RWPE2 (cell line): Measurements from ENCODE around the gene BDP1.
"Not testable (repeated sequence)": the region's sequence is repeated elsewhere in the genome, so short reads cannot be mapped to it uniquely, and the experiment has no call there.

Experiments
- ATAC-seq: fragments of 200-7000 bp; cut with Tn5 transposase; 3 replicates; pipeline ENCODE4 v1.9.1; 2021; ENCODE audit warnings: low read depth
- DNase-seq: peaks from one replicate; pipeline ENCODE4 v3.0.0-alpha.2; 2020; ENCODE audit warnings: low spot score
- H3K27ac ChIP-seq: fragments of 450-650 bp; 2 replicates; pipeline ENCODE4 v1.5.1; 2017; ENCODE audit warnings: mild to moderate bottlenecking; ENCODE audit not compliant: poor library complexity, severe bottlenecking
- H3K27me3 ChIP-seq: fragments of 250-450 bp; sonication (Bioruptor Pico); 2 replicates; pipeline ENCODE4 v1.5.1; 2021; ENCODE audit warnings: mild to moderate bottlenecking, moderate library complexity; ENCODE audit not compliant: insufficient read depth, poor library complexity, severe bottlenecking
- H3K36me3 ChIP-seq: fragments of 250-450 bp; sonication (Bioruptor Pico); 2 replicates; pipeline ENCODE4 v1.5.1; 2020; ENCODE audit warnings: low read depth, mild to moderate bottlenecking, moderate library complexity
- H3K4me1 ChIP-seq: fragments of 250-450 bp; sonication (Bioruptor Pico); 2 replicates; pipeline ENCODE4 v1.5.1; 2021; ENCODE audit warnings: mild to moderate bottlenecking, moderate library complexity; ENCODE audit not compliant: insufficient read depth, poor library complexity, severe bottlenecking
- H3K4me3 ChIP-seq: fragments of 250-450 bp; sonication (Bioruptor Pico); 2 replicates; pipeline ENCODE4 v1.5.1; 2021; ENCODE audit warnings: mild to moderate bottlenecking, moderate library complexity; ENCODE audit not compliant: severe bottlenecking
- H3K9me3 ChIP-seq: fragments of 250-450 bp; sonication (Bioruptor Pico); 2 replicates; pipeline ENCODE4 v1.5.1; 2021; ENCODE audit warnings: mild to moderate bottlenecking, moderate library complexity; ENCODE audit not compliant: severe bottlenecking
- TF ChIP-seq, protein P1 (sequence below): fragments of 450-650 bp; IDR thresholded peaks from one replicate; pipeline ENCODE4 v1.5.1; 2017; ENCODE audit warnings: mild to moderate bottlenecking, moderate library complexity; ENCODE audit not compliant: poor library complexity, severe bottlenecking

The BDP1 gene

GRCh38 chr5:71528206-71528605, 72.8 kb downstream of the BDP1 start:
- H3K4me1 ChIP-seq = no peaks in the 10 kb centered on the region
- TF ChIP-seq, protein P1, sequence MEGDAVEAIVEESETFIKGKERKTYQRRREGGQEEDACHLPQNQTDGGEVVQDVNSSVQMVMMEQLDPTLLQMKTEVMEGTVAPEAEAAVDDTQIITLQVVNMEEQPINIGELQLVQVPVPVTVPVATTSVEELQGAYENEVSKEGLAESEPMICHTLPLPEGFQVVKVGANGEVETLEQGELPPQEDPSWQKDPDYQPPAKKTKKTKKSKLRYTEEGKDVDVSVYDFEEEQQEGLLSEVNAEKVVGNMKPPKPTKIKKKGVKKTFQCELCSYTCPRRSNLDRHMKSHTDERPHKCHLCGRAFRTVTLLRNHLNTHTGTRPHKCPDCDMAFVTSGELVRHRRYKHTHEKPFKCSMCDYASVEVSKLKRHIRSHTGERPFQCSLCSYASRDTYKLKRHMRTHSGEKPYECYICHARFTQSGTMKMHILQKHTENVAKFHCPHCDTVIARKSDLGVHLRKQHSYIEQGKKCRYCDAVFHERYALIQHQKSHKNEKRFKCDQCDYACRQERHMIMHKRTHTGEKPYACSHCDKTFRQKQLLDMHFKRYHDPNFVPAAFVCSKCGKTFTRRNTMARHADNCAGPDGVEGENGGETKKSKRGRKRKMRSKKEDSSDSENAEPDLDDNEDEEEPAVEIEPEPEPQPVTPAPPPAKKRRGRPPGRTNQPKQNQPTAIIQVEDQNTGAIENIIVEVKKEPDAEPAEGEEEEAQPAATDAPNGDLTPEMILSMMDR = no peak
- no peak overlapping the region for H3K27ac ChIP-seq
- no peak overlapping the region for H3K4me3 ChIP-seq
- peaks cover 62% of the 10 kb centered on the region for H3K36me3 ChIP-seq
- ATAC-seq (no peak), DNase-seq (no peak)
- H3K27me3 ChIP-seq = no peaks in the 10 kb centered on the region
- no peaks in the 10 kb centered on the region for H3K9me3 ChIP-seq

- peaks cover 63% of the 10 kb centered on the region for H3K36me3 ChIP-seq
- no peak for ATAC-seq
- H3K9me3 ChIP-seq = no peaks in the 10 kb centered on the region
- no peaks in the 10 kb centered on the region for H3K27me3 ChIP-seq
- no peaks in the 10 kb centered on the region for H3K4me1 ChIP-seq
- H3K27ac ChIP-seq = no peak overlapping the region
- H3K4me3 ChIP-seq = no peak overlapping the region
- TF ChIP-seq, protein P1 = no peak
- DNase-seq = no peak
Measured at GRCh38 chr5:71529682-71530081, 74.2 kb downstream of the BDP1 start.

GRCh38 chr5:71533142-71533541, 77.7 kb downstream of the BDP1 start:
- no peaks in the 10 kb centered on the region for H3K27me3 ChIP-seq
- TF ChIP-seq, protein P1 = no peak
- no peak for ATAC-seq
- H3K4me3 ChIP-seq = no peak overlapping the region
- DNase-seq = no peak
- no peak overlapping the region for H3K27ac ChIP-seq
- no peaks in the 10 kb centered on the region for H3K9me3 ChIP-seq
- peaks cover 77% of the 10 kb centered on the region for H3K36me3 ChIP-seq
- H3K4me1 ChIP-seq = no peaks in the 10 kb centered on the region

- no peak for ATAC-seq
- Histone ChIP-seq H3K36me3 (peaks cover 77% of the 10 kb centered on the region), H3K27me3 (no peaks in the 10 kb centered on the region)
Measured at GRCh38 chr5:71533615-71534014, 78.2 kb downstream of the BDP1 start.

GRCh38 chr5:71537687-71538086, 82.2 kb downstream of the BDP1 start:
- Histone ChIP-seq H3K9me3 (no peaks in the 10 kb centered on the region), H3K27me3 (no peaks in the 10 kb centered on the region), H3K4me1 (no peaks in the 10 kb centered on the region), H3K27ac (no peak overlapping the region), H3K36me3 (peaks cover 90% of the 10 kb centered on the region), H3K4me3 (no peak overlapping the region)
- DNase-seq (no peak), ATAC-seq (no peak)
- TF ChIP-seq, protein P1 = no peak

More at GRCh38 chr5:71533615-71534014, 78.2 kb downstream of the BDP1 start:
- Histone ChIP-seq H3K4me1 (no peaks in the 10 kb centered on the region), H3K9me3 (no peaks in the 10 kb centered on the region), H3K27ac (no peak overlapping the region), H3K4me3 (no peak overlapping the region)
- TF ChIP-seq, protein P1 = no peak
- DNase-seq = no peak

DNA sequence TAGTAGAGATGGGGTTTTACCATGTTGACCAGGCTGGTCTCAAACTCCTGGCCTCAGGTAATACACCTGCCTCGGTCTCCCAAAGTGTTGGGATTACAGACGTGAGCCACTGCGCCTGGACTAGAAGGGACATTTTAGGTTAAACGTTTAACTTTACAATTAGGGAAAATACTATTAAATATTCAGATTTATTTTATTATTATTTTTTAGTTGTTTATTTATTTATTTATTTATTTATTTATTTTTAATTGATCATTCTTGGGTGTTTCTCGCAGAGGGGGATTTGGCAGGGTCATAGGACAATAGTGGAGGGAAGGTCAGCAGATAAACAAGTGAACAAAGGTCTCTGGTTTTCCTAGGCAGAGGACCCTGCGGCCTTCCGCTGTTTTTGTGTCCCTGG, 95.4 kb downstream of the BDP1 start:
- H3K4me1 ChIP-seq, H3K27me3 ChIP-seq, H3K4me3 ChIP-seq, H3K27ac ChIP-seq, ATAC-seq, DNase-seq, H3K9me3 ChIP-seq: not testable (repeated sequence)
- H3K36me3 ChIP-seq = peaks cover 83% of the 10 kb centered on the region

DNA sequence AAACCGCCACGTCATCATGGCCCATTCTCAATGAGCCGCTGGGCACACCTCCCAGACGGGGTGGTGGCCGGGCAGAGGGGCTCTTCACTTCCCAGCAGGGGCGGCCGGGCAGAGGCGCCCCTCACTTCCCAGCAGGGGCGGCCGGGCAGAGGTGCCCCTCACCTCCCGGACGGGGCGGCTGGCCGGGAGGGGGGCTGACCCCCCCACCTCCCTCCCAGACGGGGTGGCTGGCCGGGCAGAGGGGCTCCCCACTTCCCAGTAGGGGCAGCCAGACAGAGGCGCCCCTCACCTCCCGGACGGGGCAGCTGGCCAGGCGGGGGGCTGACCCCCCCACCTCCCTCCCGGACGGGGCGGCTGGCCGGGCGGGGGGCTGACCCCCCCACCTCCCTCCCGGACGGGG, 96.1 kb downstream of the BDP1 start:
- peaks cover 84% of the 10 kb centered on the region for H3K36me3 ChIP-seq
- not testable (repeated sequence) for H3K27ac ChIP-seq, H3K9me3 ChIP-seq, DNase-seq, H3K27me3 ChIP-seq, ATAC-seq, H3K4me1 ChIP-seq, H3K4me3 ChIP-seq
